GM12878 (cell line): ENCODE data around the gene ITGA8. TPM values are rescaled to one million over a fixed set of nuclear protein-coding genes. Genes with fewer than 3 reads are reported as not detected.

Experiments used
- ATAC-seq: fragments of 200-7000 bp; cut with Tn5 transposase; 3 replicates; pipeline ENCODE4 v1.9.1; 2020; ENCODE audit warnings: mild to moderate bottlenecking, moderate library complexity
- BruUV-seq: library from RNA; stranded (reverse); fragments of 400-500 nt; replicated peaks from 2 replicates; lab custom pipeline; 2021; lab: Mats Ljungman, UMichigan
- CTCF ChIA-PET: fragments of 300-600 bp; sonication (Branson Sonifier 250); formaldehyde crosslinking; extraction: SDS; loops from one replicate; lab custom pipeline; 2021; ENCODE audit warnings: inconsistent platforms; lab: Yijun Ruan, JAX
- POLR2A ChIA-PET: fragments of 350-600 bp; formaldehyde crosslinking; extraction: SDS; loops from one replicate; lab custom pipeline; 2021; ENCODE audit warnings: inconsistent platforms; lab: Charles Lee
- RAD21 ChIA-PET: fragments of 300-600 bp; sonication (Branson Sonifier 250); formaldehyde crosslinking; loops from one replicate; lab custom pipeline; 2023; ENCODE audit warnings: antibody characterized with exemption; ENCODE audit not compliant: unreplicated experiment; lab: Charles Lee
- SMC1A ChIA-PET: fragments of 300-600 bp; sonication (Branson Sonifier 250); formaldehyde crosslinking; loops from one replicate; lab custom pipeline; 2023; ENCODE audit not compliant: unreplicated experiment, uncharacterized antibody; lab: Charles Lee
- DNase-seq: peaks from one replicate; pipeline ENCODE4 v3.0.0-alpha.2; 2011; ENCODE audit warnings: low read depth, low spot score
- FAIRE-seq: peaks from 3 replicates; lab custom pipeline; 2011; peaks lifted over from hg19 to GRCh38; lab: Jason Lieb, UNC
- H2AFZ ChIP-seq: 2 replicates; pipeline ENCODE4 v1.6.0; 2011; ENCODE audit warnings: low read depth, low read length, control low read depth; ENCODE audit not compliant: control insufficient read depth
- H3K27ac ChIP-seq: 2 replicates; pipeline ENCODE4 v1.5.1; 2011; ENCODE audit warnings: control low read depth; ENCODE audit not compliant: control insufficient read depth, insufficient read depth
- H3K27me3 ChIP-seq, 2 experiments: replicated peaks in 1 of 2; 2 replicates each; pipeline versions ENCODE4 v1.6.0 to v1.6.1; 2011; ENCODE audit warnings: low read length in 1 of 2; ENCODE audit not compliant: control insufficient read depth in 2 of 2, insufficient read depth in 2 of 2
- H3K36me3 ChIP-seq, 2 experiments: 2 replicates each; pipeline ENCODE4 v1.5.1; 2011; ENCODE audit warnings: low read length in 1 of 2; ENCODE audit not compliant: control insufficient read depth in 2 of 2, insufficient read depth in 2 of 2
- H3K4me1 ChIP-seq: 2 replicates; pipeline ENCODE4 v1.6.1; 2011; ENCODE audit warnings: mild to moderate bottlenecking, low read length, moderate library complexity, mixed read lengths; ENCODE audit not compliant: control insufficient read depth, insufficient read depth
- H3K4me2 ChIP-seq: 2 replicates; pipeline ENCODE4 v1.6.0; 2011; ENCODE audit warnings: control low read depth; ENCODE audit not compliant: control insufficient read depth, insufficient read depth
- H3K4me3 ChIP-seq: fragments of 200-600 bp; sonication (generic); 2 replicates; pipeline ENCODE4 v1.5.1; 2016
- H3K79me2 ChIP-seq: 2 replicates; pipeline ENCODE4 v1.6.0; 2011; ENCODE audit warnings: low read length; ENCODE audit not compliant: control insufficient read depth, insufficient read depth
- H3K9ac ChIP-seq: 2 replicates; pipeline ENCODE4 v1.8.0; 2011; ENCODE audit warnings: low read length, control low read depth, mixed read lengths; ENCODE audit not compliant: control insufficient read depth, insufficient read depth
- H3K9me3 ChIP-seq: replicated peaks from 3 replicates; pipeline ENCODE4 v1.5.1; 2011; ENCODE audit warnings: mild to moderate bottlenecking, low read length; ENCODE audit not compliant: control insufficient read depth, insufficient read depth
- H4K20me1 ChIP-seq: 2 replicates; pipeline ENCODE4 v1.6.0; 2011; ENCODE audit not compliant: control insufficient read depth, insufficient read depth
- CBX3 ChIP-seq: fragments of 200-600 bp; sonication (generic); IDR thresholded peaks from 2 replicates; pipeline ENCODE4 v1.6.1; 2016; ENCODE audit warnings: low read depth, borderline replicate concordance
- EGR1 ChIP-seq, 2 experiments: IDR thresholded peaks; 1 replicate in 1 of 2; 2 replicates in 1 of 2; pipeline ENCODE4 v1.6.1; 2011 to 2012; ENCODE audit warnings: low read depth in 2 of 2, low read length in 2 of 2, borderline replicate concordance in 1 of 2, mild to moderate bottlenecking in 1 of 2, moderate library complexity in 1 of 2
- HCFC1 ChIP-seq: fragments of 150-350 bp; IDR thresholded peaks from 2 replicates; pipeline ENCODE4 v1.6.1; 2014; ENCODE audit warnings: low read length
- MEF2A ChIP-seq: IDR thresholded peaks from 2 replicates; pipeline ENCODE4 v1.6.1; 2011; ENCODE audit warnings: low read depth, mild to moderate bottlenecking, low read length, moderate library complexity; ENCODE audit not compliant: insufficient read depth
- MXI1 ChIP-seq: fragments of 150-350 bp; IDR thresholded peaks from 2 replicates; pipeline ENCODE4 v1.6.1; 2011; ENCODE audit warnings: low read depth, mild to moderate bottlenecking, inconsistent platforms, low read length, improper control_type of control experiment
- NR2C1 ChIP-seq: fragments of 450-650 bp; IDR thresholded peaks from 2 replicates; pipeline ENCODE4 v1.6.1; 2017; ENCODE audit warnings: antibody characterized with exemption, mild to moderate bottlenecking, moderate library complexity
- YBX1 ChIP-seq: fragments of 450-650 bp; IDR thresholded peaks from 2 replicates; pipeline ENCODE4 v1.6.1; 2016; ENCODE audit warnings: antibody characterized with exemption
- ZNF217 ChIP-seq: fragments of 450-650 bp; IDR thresholded peaks from 2 replicates; pipeline ENCODE4 v1.6.1; 2017; ENCODE audit warnings: antibody characterized with exemption, mild to moderate bottlenecking
- ZNF622 ChIP-seq: fragments of 450-650 bp; IDR thresholded peaks from 2 replicates; pipeline ENCODE4 v1.6.1; 2017; ENCODE audit warnings: mild to moderate bottlenecking, inconsistent platforms
- WGBS: methylation state at CpG from one replicate; pipeline ENCODE4 v1.1.6; 2016; ENCODE audit warnings: low lambda C conversion rate; ENCODE audit not compliant: insufficient replicate concordance, insufficient coverage; ENCODE audit errors: missing lambda C conversion rate; 5-methylcytosine and 5-hydroxymethylcytosine counted together
- in situ Hi-C: fragments of 300-500 bp; cut with MboI; formaldehyde crosslinking; loops from 9 replicates; pipeline ENCODE4 v1.14.3; 2018; ENCODE audit warnings: mixed read lengths
- intact Hi-C: fragments of 100-400 bp; cut with micrococcal nuclease; formaldehyde crosslinking; loops from one replicate; pipeline ENCODE4 v1.14.2; 2022; ENCODE audit not compliant: unreplicated experiment
- polyA plus RNA-seq, 11 experiments: library from polyadenylated mRNA; depleted of rRNA in 4 of 11; unstranded in 6 of 11; stranded (reverse) in 5 of 11; fragments of >200 nt; fragmentation: Nextera tagmentation in 4 of 11; fragmentation: Illumina TruSeq in 1 of 11; extraction: Ambion mirVana in 4 of 11; extraction: Trizol in 1 of 11; gene quantifications; 1 replicate in 1 of 11; 2 replicates in 10 of 11; pipeline versions ENCODE4 v1.2.1 to v1.2.3, GENCODE V29; 2011 to 2016; ENCODE audit warnings: inconsistent platforms in 2 of 11, missing spikeins in 2 of 11, low read depth in 1 of 11
- total RNA-seq, 4 experiments: library from RNA; depleted of rRNA in 3 of 4; stranded (reverse); fragments of >200 nt in 3 of 4; fragmentation: Illumina TruSeq in 1 of 4; extraction: Trizol in 1 of 4; gene quantifications; 2 replicates each; pipeline versions ENCODE4 v1.2.1 to v1.2.3, GENCODE V29; 2013 to 2021
- TF ChIP-seq, protein P1 (sequence below): fragments of 450-650 bp; formaldehyde crosslinking; IDR thresholded peaks from 2 replicates; pipeline ENCODE4 v1.4.0; 2022; ENCODE audit warnings: mild to moderate bottlenecking, moderate library complexity
- TF ChIP-seq, protein P2 (sequence below): fragments of 450-650 bp; IDR thresholded peaks from 2 replicates; pipeline ENCODE4 v1.6.1; 2016; ENCODE audit warnings: mild to moderate bottlenecking
- TF ChIP-seq, protein P3 (sequence below): IDR thresholded peaks from 2 replicates; pipeline ENCODE4 v1.6.1; 2012; ENCODE audit warnings: mild to moderate bottlenecking, low read depth, low read length

ITGA8 gene
- total and polyA plus RNA-seq, 10 of the 15 experiments (the other 5 are each of a cell fraction or from before 2014, with no cell fraction given), result 0.03 TPM; not detected in 9

DNA sequence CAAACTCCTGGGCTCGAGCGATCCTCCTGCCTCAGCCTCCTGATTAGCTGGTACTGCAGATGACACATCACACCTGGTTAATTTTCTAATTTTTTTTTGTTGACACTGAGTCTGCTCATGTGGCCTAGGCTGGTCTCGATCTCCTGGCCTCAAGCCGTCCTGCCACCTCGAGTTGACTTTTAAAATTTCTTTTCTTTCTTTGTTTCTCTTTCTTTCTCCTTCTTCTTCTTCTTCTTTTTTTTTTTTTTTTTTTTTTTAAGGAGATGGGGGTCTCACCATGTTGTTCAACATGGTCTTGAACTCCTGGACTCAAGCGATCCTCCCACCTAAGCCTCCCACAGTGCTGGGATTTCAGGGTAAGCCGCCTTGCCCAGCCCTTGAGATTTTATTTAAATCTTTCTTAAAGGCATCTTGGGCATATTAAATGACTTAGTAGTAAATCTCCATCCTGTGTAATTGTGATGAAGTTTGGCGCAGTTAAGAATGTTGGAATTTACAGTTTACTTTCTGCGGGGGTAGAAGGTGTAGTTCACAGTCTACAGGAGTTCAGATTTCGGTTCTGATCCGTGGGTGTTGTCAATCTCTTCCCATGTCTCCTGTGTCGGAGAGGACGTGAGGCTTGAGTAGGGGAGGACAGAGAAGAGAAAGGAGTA lies 1.0 kb upstream of the ITGA8 start:
- H3K9me3 ChIP-seq, result no peaks in the 10 kb centered on the region
- TF ChIP-seq NR2C1 (no peak), ZNF622 (no peak), HCFC1 (no peak), MXI1 (no peak), EGR1 (IDR thresholded peaks at IDR 0.05; ENCODE audit: borderline replicate concordance in 1 of 2, low read depth in 2 of 2, low read length in 2 of 2) (no peak), CBX3 (no peak), ZNF217 (no peak), MEF2A (no peak), YBX1 (no peak)
- TF ChIP-seq, protein P1, sequence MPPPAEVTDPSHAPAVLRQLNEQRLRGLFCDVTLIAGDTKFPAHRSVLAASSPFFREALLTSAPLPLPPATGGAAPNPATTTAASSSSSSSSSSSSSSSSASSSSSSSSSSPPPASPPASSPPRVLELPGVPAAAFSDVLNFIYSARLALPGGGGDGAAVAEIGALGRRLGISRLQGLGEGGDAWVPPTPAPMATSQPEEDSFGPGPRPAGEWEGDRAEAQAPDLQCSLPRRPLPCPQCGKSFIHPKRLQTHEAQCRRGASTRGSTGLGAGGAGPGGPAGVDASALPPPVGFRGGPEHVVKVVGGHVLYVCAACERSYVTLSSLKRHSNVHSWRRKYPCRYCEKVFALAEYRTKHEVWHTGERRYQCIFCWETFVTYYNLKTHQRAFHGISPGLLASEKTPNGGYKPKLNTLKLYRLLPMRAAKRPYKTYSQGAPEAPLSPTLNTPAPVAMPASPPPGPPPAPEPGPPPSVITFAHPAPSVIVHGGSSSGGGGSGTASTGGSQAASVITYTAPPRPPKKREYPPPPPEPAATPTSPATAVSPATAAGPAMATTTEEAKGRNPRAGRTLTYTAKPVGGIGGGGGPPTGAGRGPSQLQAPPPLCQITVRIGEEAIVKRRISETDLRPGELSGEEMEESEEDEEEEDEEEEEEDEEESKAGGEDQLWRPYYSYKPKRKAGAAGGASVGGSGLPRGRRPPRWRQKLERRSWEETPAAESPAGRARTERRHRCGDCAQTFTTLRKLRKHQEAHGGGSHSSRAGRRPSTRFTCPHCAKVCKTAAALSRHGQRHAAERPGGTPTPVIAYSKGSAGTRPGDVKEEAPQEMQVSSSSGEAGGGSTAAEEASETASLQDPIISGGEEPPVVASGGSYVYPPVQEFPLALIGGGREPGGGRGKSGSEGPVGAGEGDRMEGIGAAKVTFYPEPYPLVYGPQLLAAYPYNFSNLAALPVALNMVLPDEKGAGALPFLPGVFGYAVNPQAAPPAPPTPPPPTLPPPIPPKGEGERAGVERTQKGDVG (CRISPR knock-in tag), result no peak
- TF ChIP-seq, protein P2, sequence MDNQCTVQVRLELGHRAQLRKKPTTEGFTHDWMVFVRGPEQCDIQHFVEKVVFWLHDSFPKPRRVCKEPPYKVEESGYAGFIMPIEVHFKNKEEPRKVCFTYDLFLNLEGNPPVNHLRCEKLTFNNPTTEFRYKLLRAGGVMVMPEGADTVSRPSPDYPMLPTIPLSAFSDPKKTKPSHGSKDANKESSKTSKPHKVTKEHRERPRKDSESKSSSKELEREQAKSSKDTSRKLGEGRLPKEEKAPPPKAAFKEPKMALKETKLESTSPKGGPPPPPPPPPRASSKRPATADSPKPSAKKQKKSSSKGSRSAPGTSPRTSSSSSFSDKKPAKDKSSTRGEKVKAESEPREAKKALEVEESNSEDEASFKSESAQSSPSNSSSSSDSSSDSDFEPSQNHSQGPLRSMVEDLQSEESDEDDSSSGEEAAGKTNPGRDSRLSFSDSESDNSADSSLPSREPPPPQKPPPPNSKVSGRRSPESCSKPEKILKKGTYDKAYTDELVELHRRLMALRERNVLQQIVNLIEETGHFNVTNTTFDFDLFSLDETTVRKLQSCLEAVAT, result no peak
- TF ChIP-seq, protein P3, sequence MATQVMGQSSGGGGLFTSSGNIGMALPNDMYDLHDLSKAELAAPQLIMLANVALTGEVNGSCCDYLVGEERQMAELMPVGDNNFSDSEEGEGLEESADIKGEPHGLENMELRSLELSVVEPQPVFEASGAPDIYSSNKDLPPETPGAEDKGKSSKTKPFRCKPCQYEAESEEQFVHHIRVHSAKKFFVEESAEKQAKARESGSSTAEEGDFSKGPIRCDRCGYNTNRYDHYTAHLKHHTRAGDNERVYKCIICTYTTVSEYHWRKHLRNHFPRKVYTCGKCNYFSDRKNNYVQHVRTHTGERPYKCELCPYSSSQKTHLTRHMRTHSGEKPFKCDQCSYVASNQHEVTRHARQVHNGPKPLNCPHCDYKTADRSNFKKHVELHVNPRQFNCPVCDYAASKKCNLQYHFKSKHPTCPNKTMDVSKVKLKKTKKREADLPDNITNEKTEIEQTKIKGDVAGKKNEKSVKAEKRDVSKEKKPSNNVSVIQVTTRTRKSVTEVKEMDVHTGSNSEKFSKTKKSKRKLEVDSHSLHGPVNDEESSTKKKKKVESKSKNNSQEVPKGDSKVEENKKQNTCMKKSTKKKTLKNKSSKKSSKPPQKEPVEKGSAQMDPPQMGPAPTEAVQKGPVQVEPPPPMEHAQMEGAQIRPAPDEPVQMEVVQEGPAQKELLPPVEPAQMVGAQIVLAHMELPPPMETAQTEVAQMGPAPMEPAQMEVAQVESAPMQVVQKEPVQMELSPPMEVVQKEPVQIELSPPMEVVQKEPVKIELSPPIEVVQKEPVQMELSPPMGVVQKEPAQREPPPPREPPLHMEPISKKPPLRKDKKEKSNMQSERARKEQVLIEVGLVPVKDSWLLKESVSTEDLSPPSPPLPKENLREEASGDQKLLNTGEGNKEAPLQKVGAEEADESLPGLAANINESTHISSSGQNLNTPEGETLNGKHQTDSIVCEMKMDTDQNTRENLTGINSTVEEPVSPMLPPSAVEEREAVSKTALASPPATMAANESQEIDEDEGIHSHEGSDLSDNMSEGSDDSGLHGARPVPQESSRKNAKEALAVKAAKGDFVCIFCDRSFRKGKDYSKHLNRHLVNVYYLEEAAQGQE, result no peak
- TF ChIP-seq, all 136 proteins: peak for 0
- ChIA-PET RAD21 (interaction anchor here (0.7 kb wide), 1 partner anchor 284 kb away, joined by 3 read pairs; no protein-coding TSS in a partner anchor), CTCF (interaction anchor here (0.6 kb wide), 1 partner anchor 182 kb away, joined by 3 read pairs; no protein-coding TSS in a partner anchor), POLR2A (no interaction called here), SMC1A (no interaction called here)
- no peak for DNase-seq
- Histone ChIP-seq H3K4me2 (no peak overlapping the region), H2AFZ (no peak overlapping the region), H3K9ac (no peak overlapping the region), H3K4me1 (no peaks in the 10 kb centered on the region), H3K36me3 (no peaks in the 10 kb centered on the region), H3K79me2 (no peaks in the 10 kb centered on the region), H3K27ac (no peak overlapping the region), H4K20me1 (no peaks in the 10 kb centered on the region), H3K4me3 (no peak overlapping the region), H3K27me3 (peaks cover 6 to 9% of the 10 kb centered on the region in 2 experiments; a peak in 3 of 4 replicates)
- in situ Hi-C loops, result no loop called here
- 56% methylated on average over 13 of the region's 13 CpGs for WGBS
- no peak for ATAC-seq
- no peak for FAIRE-seq
- intact Hi-C loops, result no loop called here
- BruUV-seq, result no TSS peak
